ENCODE results near the gene BAHCC1. TPM values are rescaled to one million over a fixed set of nuclear protein-coding genes. Genes with fewer than 3 reads are reported as not detected.

BAHCC1 gene
- total and polyA plus RNA-seq, 2 of the 8 experiments (the other 6 are each of a cell fraction or from before 2014, with no cell fraction given), result 0.26 to 0.58 TPM

DNA sequence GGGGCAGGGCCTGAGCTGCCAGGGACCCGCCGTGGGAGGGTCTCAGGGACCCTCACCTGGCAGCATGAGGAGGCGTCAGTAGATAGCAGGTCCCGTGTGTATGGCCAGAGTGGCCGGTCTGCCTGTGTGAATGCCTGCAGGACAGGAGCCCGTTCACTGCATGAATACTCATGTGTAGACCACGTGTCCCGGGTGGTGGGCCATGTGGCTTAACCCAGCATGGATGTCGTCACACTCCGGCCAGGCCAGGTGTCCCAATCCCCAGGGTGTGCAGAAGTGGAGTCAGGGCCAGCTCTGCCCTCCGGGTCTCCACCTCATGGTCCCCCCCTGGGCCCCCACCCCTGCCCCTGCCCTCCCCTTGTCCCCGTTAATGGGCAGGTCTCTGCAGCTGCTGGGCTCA lies 53.7 kb downstream of the BAHCC1 start (continued):
- TF ChIP-seq HDAC2 (IDR thresholded peaks at IDR 0.05; ENCODE audit: borderline replicate concordance in 1 of 2, low read depth in 2 of 2, low read length in 2 of 2) (no peak), JUND (IDR thresholded peaks at IDR 0.05; ENCODE audit: low read length) (no peak)

Measured in H1 (cell line).